Stimulated activated CD8-positive, alpha-beta memory T cell treated with anti-CD3 and anti-CD28 coated beads, Interleukin-7, amount 100 ng/mL, for 24 hours (primary cell): ENCODE measurements around the gene WDR93.

ENCODE experiments used
- DNase-seq: peaks from one replicate; pipeline ENCODE4 v3.0.0-alpha.2; 2020; ENCODE audit warnings: low read depth

WDR93 gene

DNA sequence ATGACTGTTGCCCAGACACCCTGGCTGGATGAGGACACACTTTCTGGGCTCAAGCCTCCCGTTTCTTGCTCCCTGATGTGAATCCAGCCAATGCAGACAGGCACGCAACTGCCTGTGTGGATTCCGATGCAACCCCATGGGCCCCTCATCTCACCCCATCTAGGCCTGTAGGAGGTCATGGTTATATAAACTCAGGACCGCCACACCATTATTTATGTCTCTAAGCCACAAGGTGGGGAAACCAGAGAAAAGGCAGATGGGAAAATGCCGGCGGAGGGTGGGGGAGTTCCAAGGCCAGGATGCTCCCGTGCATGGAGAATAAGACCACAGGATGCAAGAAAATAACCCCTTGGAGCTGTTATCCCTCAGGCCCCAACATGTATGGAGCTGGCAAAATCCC is 58.4 kb downstream of the WDR93 start:
- no peak for DNase-seq

- DNase-seq = no peak
Measured at GRCh38 chr15:89749526-89749925, 58.9 kb downstream of the WDR93 start.

GRCh38 chr15:89749951-89750559 is 59.4 kb downstream of the WDR93 start:
- no peak for DNase-seq

GRCh38 chr15:89750560-89751542 is 60.2 kb downstream of the WDR93 start, which contains the start of gene MESP1:
Gene MESP1 (minus strand): TSS chr15:89751249. CDS start chr15:89751231, 18 bp downstream.
- DNase-seq = peak; percentile 59

GRCh38 chr15:89751748-89752147 is 61.1 kb downstream of the WDR93 start:
- DNase-seq = no peak

GRCh38 chr15:89753855-89754254 is 63.2 kb downstream of the WDR93 start:
- no peak for DNase-seq

- DNase-seq = no peak
Measured at GRCh38 chr15:89754361-89755154, 63.9 kb downstream of the WDR93 start.

DNA sequence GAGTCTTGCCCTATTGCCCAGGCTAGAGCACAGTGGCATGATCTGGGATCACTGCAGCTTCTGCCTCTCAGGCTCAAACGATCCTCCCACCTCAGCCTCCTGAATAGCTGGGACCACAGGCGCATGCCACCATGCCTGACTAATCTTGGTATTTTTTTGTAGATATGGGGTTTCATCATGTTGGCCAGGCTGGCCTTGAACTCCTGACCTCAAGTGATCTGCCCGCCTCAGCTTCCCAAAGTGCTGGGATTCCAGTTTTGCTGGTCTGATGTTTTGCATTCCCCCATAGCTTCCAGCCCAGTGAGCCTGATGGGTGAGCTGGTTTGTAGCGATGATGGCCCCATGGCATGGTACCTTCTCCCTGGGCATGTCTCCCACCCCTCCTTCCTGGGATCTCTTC is 65.1 kb downstream of the WDR93 start:
- DNase-seq = no peak

DNA sequence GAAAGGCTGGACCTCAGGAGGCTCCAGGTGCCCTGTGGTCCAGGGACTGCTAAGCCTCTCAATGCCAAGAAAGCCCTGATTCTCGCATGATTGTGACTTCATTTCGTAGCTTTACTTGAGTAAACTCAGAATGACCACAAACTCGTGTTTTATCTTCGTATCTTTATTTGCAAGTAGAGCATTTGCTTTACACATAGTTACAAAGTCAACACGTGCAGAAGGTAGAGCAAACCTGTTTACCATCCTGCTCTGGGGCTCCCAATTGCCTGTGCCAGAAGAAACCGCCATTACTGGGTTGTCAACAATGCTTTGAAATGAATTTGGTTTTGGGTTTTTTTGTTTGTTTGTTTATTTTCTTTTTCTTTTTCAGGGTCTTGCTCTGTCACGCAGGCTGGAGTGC is 66.3 kb downstream of the WDR93 start:
- no peak for DNase-seq

- DNase-seq = no peak
Measured at GRCh38 chr15:89758283-89758682, 67.7 kb downstream of the WDR93 start.

DNA sequence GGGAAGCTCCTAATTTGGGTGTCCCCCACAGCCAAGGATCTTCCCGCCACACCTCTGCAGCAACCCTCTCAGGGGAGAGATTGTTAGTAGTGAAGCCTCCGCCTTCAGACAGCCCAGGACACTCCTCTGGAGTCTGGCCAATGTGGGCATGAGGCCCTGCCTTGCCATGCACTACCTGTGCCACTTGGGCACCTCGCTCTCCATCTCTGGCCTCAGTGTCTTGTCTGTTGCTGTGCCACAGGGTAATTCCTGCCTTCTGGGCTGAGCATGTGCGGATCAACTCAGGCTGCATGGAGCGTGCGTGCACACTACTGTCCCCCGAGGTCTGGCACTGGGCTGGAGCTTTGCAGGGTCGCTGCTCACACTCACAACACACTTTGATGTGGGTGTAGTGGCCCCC is 68.4 kb downstream of the WDR93 start:
- no peak for DNase-seq

GRCh38 chr15:89759835-89760234 is 69.2 kb downstream of the WDR93 start:
- DNase-seq = no peak

GRCh38 chr15:89760303-89761008 is 69.8 kb downstream of the WDR93 start:
- peak; percentile 51 for DNase-seq

DNA sequence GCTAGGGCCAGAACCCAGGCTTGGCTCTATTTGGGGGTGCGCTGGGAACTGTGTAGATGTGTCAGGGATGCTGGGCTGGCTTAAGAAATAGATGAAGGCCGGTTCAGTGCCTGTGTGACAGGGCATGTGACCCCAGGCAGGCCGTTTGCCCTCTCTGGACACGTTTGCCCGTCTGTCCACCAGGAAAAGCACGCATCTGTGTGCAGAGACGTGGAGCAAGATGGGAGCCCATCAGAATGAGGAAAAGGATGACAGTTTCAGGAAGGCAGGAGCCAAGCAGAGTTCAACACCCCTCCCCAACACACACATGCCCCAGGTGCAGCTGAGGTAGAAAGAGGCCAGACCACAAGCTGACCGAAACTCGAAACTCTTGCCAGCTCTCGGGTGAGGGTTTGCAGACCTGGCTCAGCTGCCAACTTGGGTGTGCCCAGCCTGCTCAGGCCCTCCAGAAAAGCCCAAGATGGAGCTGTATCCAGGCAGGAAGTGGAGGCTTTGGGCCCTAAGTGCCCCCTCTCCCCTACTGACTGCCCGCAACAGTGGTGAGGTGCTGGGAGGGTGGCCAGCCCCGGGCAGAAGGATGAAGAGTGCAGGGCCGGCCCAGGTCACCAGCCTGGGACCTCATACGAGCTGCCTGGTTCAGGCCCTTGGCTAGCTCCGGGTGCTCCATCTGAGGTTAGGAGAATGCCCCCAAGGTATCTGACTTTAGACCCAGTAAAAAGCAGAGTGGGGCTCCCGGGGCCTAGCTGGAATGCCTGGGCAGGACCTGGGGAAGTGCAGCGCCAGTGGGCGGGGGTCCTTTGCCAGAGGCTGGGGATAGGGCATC is 70.6 kb downstream of the WDR93 start:
- no peak for DNase-seq

DNA sequence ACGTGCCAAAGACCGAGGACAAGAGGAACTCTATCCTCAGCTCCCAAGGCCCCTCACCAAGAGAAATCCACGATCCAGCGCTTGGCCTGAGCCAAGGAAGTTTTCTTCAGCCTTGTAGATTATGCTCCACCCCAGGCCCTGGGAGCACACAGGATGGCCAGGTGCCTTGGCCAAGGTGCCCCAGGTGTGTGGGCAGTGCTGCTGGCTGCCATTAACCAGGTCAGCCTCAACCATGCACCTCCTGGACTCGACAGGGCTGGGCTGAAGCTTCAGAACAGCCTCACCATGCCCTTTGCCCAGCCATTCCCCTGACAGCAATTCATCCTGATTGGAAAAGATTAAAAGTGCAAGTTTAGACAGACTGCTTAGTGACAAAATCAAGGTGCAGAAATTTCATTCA is 71.3 kb downstream of the WDR93 start:
- DNase-seq = no peak

- no peak for DNase-seq
Measured at GRCh38 chr15:89765694-89766093, 75.1 kb downstream of the WDR93 start.

DNA sequence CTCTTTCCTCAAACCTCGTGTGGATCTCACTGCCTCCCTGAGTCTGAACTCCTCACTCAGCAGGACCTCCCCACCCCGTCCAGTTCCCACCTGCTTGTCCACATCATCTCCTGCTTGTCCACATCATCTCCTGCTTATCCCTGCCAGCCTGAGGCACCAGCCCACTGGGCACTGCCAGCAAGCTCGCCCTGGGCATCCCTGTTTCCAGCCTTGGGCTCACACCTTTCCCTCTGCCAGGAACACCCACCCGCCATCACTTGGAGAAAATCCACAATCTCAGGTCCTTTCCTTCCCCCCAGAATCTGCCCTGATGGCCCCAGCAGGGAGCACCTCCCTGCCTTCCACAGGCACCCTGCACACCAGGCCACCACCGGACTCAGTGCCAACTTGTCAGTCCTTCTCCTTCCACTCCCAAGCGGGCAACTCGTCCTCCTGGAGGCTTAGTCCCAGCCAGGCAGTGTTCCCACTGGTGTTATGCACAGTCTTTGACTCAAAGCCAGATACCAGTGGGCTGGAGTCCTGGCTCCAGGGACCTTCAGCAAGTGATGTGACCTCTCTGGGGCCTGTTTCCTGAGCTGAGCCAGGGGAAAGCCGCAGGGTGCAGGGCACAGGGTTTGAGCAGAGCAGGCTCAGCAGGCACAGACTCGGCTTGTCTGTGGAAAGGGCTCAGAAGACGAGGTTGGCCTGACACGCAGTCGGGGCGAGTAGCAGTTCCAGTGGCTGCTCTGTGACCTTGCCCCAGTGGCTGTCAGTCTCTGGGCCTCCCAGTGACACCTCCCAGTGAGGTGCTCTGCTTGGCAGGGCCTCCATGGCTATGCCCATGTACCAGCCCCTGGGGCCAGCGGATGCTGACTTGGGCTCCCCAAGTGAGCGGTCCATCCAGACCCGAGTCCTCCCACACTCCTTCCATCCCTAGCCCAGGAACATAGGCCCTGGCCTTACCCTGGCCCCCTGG is 76.0 kb downstream of the WDR93 start:
- DNase-seq = no peak

DNA sequence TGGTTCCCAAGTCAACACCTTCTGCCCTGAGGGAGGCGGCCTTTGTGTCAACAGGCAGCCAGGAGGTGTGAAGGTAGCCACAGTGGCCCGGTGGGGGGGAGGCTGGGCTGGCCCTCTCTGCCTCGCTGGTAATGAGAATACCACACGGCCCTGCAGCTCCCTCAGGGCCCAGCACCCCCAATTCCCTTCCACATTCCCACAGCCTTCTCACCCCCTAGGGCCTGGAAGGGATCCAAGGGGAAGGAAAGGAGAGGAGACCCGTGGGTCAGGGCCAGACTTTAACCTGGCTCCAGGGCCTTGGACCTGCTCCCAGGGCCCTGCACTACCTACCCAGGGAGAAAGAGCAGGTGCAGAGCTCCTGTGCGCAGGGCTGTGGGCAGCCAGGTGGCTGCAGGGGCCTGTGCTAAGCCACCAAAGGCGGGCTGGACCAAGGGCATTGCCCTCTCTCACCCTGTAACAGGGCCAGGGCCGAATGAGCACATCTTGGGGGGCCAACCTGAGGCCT is 76.9 kb downstream of the WDR93 start:
- DNase-seq = no peak

GRCh38 chr15:89768071-89768500 is 77.5 kb downstream of the WDR93 start:
- no peak for DNase-seq

GRCh38 chr15:89769366-89769765 is 78.8 kb downstream of the WDR93 start:
- DNase-seq = no peak
